Upper lobe of left lung (tissue), 4 donors: ENCODE measurements around the gene ACER2.

Experiments
- EP300 ChIP-seq, 4 donors: sonication (generic); formaldehyde crosslinking; IDR thresholded peaks; one replicate each; pipeline ENCODE4 v1.5.1; 2017; ENCODE audit warnings: antibody characterized with exemption in 4 of 4, control low read depth in 2 of 4
- POLR2A ChIP-seq, 4 donors: fragments of 450-650 bp; IDR thresholded peaks; one replicate each; pipeline ENCODE4 v1.5.1; 2016 to 2017; ENCODE audit warnings: antibody characterized with exemption in 4 of 4, mild to moderate bottlenecking in 2 of 4
- POLR2AphosphoS5 ChIP-seq, 2 donors: sonication (generic); formaldehyde crosslinking; IDR thresholded peaks; one replicate each; pipeline ENCODE4 v1.5.1; 2017; ENCODE audit warnings: antibody characterized with exemption in 2 of 2
- TF ChIP-seq, protein P1 (sequence below), 6 experiments: fragments of 450-650 bp in 4 of 6; fragments of 200-600 bp in 2 of 6; sonication (generic) in 2 of 6; IDR thresholded peaks; one replicate each; pipeline ENCODE4 v1.5.1; 2016 to 2019; ENCODE audit warnings: antibody characterized with exemption in 6 of 6

DNA sequence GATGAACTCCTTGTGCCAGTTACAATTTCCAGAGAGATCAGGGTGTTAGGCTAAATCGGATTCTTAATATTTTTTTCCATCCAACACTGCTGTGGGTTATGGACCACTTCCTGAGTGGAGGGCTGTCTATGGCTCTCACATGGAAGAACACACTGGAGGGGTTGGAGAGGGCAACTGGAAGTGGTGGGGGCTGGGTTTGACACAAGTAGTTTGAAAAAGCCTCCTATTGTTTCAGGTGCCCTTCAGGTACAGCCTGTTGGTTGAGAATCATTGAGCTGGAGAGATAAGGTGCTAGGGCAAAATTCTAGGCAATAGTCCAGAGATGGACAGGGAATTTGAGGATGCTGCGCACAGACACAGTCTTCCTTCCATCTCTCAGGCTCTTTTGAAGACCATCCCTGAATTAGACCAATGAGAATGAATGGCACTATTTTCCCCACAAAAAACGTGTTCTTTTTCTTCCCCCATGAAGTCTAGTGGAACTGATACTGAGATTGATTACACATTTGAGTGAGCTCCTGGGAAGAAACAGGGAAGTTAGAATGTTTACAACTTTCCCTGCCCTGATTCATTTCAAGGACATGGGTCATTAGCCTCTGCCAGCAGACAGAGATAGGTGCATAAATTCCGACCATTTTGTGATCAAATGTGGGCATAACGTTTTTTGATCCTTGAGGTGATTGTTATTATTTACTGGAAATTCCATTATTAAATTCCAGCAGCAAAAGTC, 87.7 kb downstream of the ACER2 start:
- TF ChIP-seq POLR2A (IDR thresholded peaks at IDR 0.05) (no peak), POLR2AphosphoS5 (IDR thresholded peaks at IDR 0.05) (no peak), EP300 (IDR thresholded peaks at IDR 0.05) (no peak)
- TF ChIP-seq, protein P1, sequence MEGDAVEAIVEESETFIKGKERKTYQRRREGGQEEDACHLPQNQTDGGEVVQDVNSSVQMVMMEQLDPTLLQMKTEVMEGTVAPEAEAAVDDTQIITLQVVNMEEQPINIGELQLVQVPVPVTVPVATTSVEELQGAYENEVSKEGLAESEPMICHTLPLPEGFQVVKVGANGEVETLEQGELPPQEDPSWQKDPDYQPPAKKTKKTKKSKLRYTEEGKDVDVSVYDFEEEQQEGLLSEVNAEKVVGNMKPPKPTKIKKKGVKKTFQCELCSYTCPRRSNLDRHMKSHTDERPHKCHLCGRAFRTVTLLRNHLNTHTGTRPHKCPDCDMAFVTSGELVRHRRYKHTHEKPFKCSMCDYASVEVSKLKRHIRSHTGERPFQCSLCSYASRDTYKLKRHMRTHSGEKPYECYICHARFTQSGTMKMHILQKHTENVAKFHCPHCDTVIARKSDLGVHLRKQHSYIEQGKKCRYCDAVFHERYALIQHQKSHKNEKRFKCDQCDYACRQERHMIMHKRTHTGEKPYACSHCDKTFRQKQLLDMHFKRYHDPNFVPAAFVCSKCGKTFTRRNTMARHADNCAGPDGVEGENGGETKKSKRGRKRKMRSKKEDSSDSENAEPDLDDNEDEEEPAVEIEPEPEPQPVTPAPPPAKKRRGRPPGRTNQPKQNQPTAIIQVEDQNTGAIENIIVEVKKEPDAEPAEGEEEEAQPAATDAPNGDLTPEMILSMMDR (IDR thresholded peaks at IDR 0.05) = no peak
